ENCODE data around the gene MFSD8. TPM values are rescaled to one million over a fixed set of nuclear protein-coding genes. Genes with fewer than 3 reads are reported as not detected.
"Not testable (repeated sequence)": the region's sequence is repeated elsewhere in the genome, so short reads cannot be mapped to it uniquely, and the experiment has no call there.

MFSD8 gene
- total and polyA plus RNA-seq, 8 donors, result 1.8 to 65.9 (median 12.2) TPM

DNA sequence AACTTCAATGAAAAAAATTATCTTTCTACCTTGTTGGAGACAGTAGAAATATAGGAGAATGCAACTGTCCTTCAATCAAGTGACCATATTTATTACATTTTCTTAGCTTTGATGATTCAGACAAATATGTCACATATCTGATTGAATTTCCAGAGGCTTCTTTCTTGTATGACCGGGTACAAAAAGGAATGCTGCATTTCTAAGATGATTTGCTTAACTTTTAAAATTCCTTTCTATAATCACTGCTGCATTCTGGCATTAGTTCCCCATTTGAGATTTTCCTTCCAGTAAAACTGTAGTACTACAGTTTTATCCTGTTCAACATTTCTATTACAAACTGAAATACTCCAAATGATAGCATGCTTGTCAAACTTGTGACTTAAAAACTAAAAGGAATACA is 5.2 kb downstream of the MFSD8 start:
- 71 to 85% (median 77%) methylated on average over 1 of the region's 1 CpG for WGBS, 5 donors
- intact Hi-C loops (cut with DNase I; ENCODE audit: low total_unique reads), result loop anchor here (10.0 kb wide), 1 partner anchor 105 kb away; the partner anchor contains the start of gene LARP1B

DNA sequence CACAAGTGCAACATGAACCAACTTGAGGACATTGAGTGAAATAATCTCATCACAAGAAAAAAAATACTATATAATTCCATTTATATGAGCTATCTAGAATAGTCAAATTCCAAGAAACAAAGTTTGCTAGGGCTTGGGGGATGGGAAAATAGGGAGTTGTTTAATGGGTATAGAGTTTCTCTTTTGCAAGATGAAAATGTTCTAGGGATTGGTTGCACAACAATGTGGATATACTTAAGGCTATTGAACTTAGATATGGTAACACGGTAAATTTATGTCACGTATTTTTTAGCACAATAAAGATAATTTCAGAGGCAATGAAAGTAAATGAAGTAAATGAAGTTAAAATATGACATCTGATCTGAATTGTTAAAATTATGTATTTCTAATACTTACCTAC is 7.9 kb downstream of the MFSD8 start:
- WGBS, 5 donors, result 95 to 98% (median 96%) methylated on average over 2 of the region's 2 CpGs
- intact Hi-C loops (cut with DNase I; ENCODE audit: low total_unique reads), result no loop called here
- Histone ChIP-seq H3K4me3 (no peak overlapping the region), H3K27me3 (no peaks in the 10 kb centered on the region), H3K4me1 (peaks cover 0 to 25% (median 2%) of the 10 kb centered on the region in 4 donors), H3K36me3 (peaks cover 6 to 37% (median 34%) of the 10 kb centered on the region in 4 donors), H3K27ac (no peak overlapping the region), H3K9me3 (no peaks in the 10 kb centered on the region)
- DNase-seq, result no peak
- TF ChIP-seq POLR2A (IDR thresholded peaks at IDR 0.05) (no peak), POLR2AphosphoS5 (IDR thresholded peaks at IDR 0.05) (no peak), EP300 (IDR thresholded peaks at IDR 0.05) (no peak)
- TF ChIP-seq, protein P1, sequence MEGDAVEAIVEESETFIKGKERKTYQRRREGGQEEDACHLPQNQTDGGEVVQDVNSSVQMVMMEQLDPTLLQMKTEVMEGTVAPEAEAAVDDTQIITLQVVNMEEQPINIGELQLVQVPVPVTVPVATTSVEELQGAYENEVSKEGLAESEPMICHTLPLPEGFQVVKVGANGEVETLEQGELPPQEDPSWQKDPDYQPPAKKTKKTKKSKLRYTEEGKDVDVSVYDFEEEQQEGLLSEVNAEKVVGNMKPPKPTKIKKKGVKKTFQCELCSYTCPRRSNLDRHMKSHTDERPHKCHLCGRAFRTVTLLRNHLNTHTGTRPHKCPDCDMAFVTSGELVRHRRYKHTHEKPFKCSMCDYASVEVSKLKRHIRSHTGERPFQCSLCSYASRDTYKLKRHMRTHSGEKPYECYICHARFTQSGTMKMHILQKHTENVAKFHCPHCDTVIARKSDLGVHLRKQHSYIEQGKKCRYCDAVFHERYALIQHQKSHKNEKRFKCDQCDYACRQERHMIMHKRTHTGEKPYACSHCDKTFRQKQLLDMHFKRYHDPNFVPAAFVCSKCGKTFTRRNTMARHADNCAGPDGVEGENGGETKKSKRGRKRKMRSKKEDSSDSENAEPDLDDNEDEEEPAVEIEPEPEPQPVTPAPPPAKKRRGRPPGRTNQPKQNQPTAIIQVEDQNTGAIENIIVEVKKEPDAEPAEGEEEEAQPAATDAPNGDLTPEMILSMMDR (IDR thresholded peaks at IDR 0.05), result no peak

More for the DNA sequence above, 5.2 kb downstream of the MFSD8 start:
- peaks cover 0 to 47% (median 19%) of the 10 kb centered on the region in 4 donors for H3K4me1 ChIP-seq
- no peak overlapping the region for H3K27ac ChIP-seq
- TF ChIP-seq POLR2A (IDR thresholded peaks at IDR 0.05) (no peak), POLR2AphosphoS5 (IDR thresholded peaks at IDR 0.05) (no peak), EP300 (IDR thresholded peaks at IDR 0.05) (no peak)
- TF ChIP-seq, protein P1 (IDR thresholded peaks at IDR 0.05), result no peak
- no peak overlapping the region for H3K4me3 ChIP-seq
- no peaks in the 10 kb centered on the region for H3K27me3 ChIP-seq
- no peaks in the 10 kb centered on the region for H3K9me3 ChIP-seq
- no peak for DNase-seq
- H3K36me3 ChIP-seq, result peaks cover 6 to 27% (median 19%) of the 10 kb centered on the region in 4 donors

DNA sequence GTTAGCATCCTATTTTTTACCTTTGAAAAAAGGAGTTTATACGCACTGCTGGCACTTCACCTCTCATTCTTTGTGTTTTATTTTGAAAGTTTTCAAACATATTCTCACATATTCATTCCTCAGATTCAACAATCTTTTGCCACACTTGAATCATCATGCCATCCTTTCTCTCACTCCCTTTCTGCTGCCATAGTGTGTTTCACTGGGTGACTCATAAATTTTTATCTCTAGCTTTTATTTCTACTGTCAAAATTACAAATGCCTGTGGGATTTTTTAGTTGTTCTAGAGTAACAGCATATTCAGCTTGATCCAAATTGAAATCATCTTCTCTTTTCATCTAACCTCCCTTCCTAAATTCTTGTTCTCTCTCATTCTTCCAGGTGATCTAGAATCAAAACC is 28.0 kb downstream of the MFSD8 start:
- 96 to 100% (median 97%) methylated on average over 1 of the region's 1 CpG for WGBS, 5 donors
- no peak for DNase-seq
- Histone ChIP-seq H3K27me3 (no peaks in the 10 kb centered on the region), H3K9me3 (no peaks in the 10 kb centered on the region), H3K4me1 (no peaks in the 10 kb centered on the region), H3K4me3 (no peak overlapping the region), H3K27ac (no peak overlapping the region), H3K36me3 (peaks cover 0 to 33% (median 25%) of the 10 kb centered on the region in 4 donors)
- intact Hi-C loops (cut with DNase I; ENCODE audit: low total_unique reads), result no loop called here
- TF ChIP-seq, protein P1 (IDR thresholded peaks at IDR 0.05), result no peak
- TF ChIP-seq POLR2A (IDR thresholded peaks at IDR 0.05), result no peak
- no peak for TF ChIP-seq EP300 (IDR thresholded peaks at IDR 0.05)
- no peak for TF ChIP-seq POLR2AphosphoS5 (IDR thresholded peaks at IDR 0.05)

DNA sequence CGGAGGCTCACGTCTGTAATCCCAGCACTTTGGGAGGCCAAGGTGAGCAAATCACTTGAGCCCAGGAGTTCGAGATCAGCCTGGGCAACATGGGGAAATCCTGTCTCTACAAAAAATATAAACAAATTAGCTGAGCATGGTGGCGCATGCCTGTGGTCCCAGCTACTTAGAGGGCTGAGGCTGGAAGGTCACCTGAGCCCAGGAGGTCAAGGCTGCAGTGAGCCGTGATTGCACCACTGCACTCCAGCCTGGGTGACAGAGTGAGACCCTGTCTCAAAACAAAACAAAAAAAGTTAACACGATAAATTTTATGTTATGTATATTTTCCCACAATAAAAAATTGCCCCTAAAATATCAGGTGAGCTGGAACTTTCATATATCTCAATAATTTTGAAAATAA is 33.1 kb downstream of the MFSD8 start:
- WGBS, 5 donors, result 91 to 94% (median 92%) methylated on average over 6 of the region's 6 CpGs

DNA sequence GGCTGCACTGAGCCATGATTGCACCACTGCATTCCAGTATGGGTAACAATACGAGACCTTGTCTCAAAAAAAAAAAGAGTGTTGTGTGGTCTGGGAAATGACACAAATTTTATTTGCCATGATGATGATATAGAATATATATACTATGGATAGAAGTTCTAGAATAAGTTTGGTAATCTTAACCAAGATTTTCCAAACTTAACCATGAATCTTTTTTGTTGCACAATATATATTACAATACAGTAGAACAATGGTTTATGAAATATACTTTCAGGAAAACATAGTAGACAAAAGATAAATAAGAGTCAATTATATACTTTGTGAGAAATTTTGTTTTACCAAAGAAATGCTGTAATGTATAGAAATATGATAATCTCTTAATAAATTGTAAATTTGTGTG is 34.8 kb downstream of the MFSD8 start:
- no peaks in the 10 kb centered on the region for H3K4me1 ChIP-seq
- H3K27ac ChIP-seq, result no peak overlapping the region
- H3K27me3 ChIP-seq, result no peaks in the 10 kb centered on the region
- intact Hi-C loops (cut with DNase I; ENCODE audit: low total_unique reads), result no loop called here
- WGBS, 5 donors, result 84 to 100% (median 100%) methylated on average over 1 of the region's 1 CpG
- peaks cover 0 to 3% (median 0%) of the 10 kb centered on the region in 4 donors for H3K9me3 ChIP-seq
- TF ChIP-seq POLR2AphosphoS5 (IDR thresholded peaks at IDR 0.05) (no peak), POLR2A (IDR thresholded peaks at IDR 0.05) (no peak), EP300 (IDR thresholded peaks at IDR 0.05) (no peak)
- TF ChIP-seq, protein P1 (IDR thresholded peaks at IDR 0.05), result no peak
- H3K36me3 ChIP-seq, result peaks cover 8 to 71% (median 55%) of the 10 kb centered on the region in 4 donors
- H3K4me3 ChIP-seq, result no peak overlapping the region
- no peak for DNase-seq

More for the DNA sequence above, 33.1 kb downstream of the MFSD8 start:
- H3K27ac ChIP-seq; H3K4me1 ChIP-seq; DNase-seq; H3K4me3 ChIP-seq; H3K9me3 ChIP-seq; H3K27me3 ChIP-seq; intact Hi-C loops (cut with DNase I; ENCODE audit: low total_unique reads): not testable (repeated sequence)
- H3K36me3 ChIP-seq, result peaks cover 4 to 59% (median 49%) of the 10 kb centered on the region in 4 donors

DNA sequence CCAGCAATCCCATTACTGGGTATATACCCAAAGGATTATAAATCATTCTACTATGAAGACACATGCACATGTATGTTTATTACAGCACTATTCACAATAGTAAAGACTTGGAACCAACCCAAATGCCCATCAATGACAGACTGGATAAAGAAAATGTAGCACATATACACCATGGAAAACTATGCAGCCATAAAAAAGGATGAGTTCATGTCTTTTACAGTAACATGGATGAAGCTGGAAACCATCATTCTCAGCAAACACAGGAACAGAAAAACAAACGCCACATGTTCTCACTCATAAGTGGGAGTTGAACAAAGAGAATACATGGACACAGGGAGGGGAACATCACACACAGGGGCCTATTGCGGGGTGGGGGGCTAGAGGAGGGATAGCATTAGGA is 39.3 kb downstream of the MFSD8 start:
- H3K9me3 ChIP-seq; H3K4me1 ChIP-seq; intact Hi-C loops (cut with DNase I; ENCODE audit: low total_unique reads); H3K4me3 ChIP-seq; DNase-seq; H3K27me3 ChIP-seq; H3K27ac ChIP-seq: not testable (repeated sequence)
- H3K36me3 ChIP-seq, result peaks cover 17 to 88% (median 62%) of the 10 kb centered on the region in 4 donors
- 91 to 100% (median 98%) methylated on average over 2 of the region's 2 CpGs for WGBS, 5 donors
